ENCODE measurements around the gene SLC44A5. TPM values are rescaled to one million over a fixed set of nuclear protein-coding genes. Genes with fewer than 3 reads are reported as not detected.
A peak's percentile ranks its signal among the peaks of the same experiment; 100 is the strongest.

Gene SLC44A5
- total and polyA plus RNA-seq, 2 donors from 2014 or later, result 0.66 to 5.0 TPM

DNA sequence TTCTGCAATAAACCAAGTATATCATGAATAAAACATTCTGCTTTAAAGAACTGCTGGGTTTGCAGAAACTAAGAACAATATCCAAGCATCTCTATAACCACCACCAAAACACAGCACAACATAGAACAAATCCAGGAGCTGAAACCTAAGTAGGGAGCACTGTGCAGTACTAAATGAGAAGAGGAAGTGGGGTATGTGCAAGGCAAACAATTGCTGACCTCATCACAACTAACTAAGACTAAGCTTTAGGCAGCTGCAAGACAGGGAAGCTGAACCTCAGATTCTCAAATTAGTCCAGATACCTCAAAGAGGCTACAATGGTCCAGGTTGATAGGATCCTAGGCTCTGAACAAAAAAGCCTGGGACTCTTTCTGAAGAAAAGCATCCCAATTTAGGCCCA is 172.6 kb downstream of the SLC44A5 start:
- H3K27ac ChIP-seq (ENCODE audit: low read depth in 2 of 2, low read length in 2 of 2), result no peak overlapping the region
- TF ChIP-seq CTCF (IDR thresholded peaks at IDR 0.05; ENCODE audit: borderline replicate concordance, extremely low read depth, insufficient read depth), result no peak
- H3K4me1 ChIP-seq (ENCODE audit: control insufficient read depth in 2 of 3, insufficient read depth in 2 of 3, low read depth in 1 of 3, low read length in 3 of 3), result no peaks in the 10 kb centered on the region
- no peaks in the 10 kb centered on the region for H3K36me3 ChIP-seq (ENCODE audit: control insufficient read depth in 2 of 3, insufficient read depth in 3 of 3, low read length in 3 of 3)
- peak in 1 of 5 donors; percentile 2 for DNase-seq
- no peaks in the 10 kb centered on the region for H3K27me3 ChIP-seq (ENCODE audit: control insufficient read depth, insufficient read depth, low read length)
- intact Hi-C loops (cut with DNase I), result no loop called here
- H3K4me3 ChIP-seq (ENCODE audit: low read length in 3 of 3), result no peak overlapping the region
- no peaks in the 10 kb centered on the region for H3K9me3 ChIP-seq (ENCODE audit: control insufficient read depth in 2 of 3, insufficient read depth in 1 of 3, low read length in 3 of 3)
- no peak overlapping the region for H3K9ac ChIP-seq (ENCODE audit: low read length in 3 of 3)
- FAIRE-seq, result no peak

GRCh38 chr1:75431843-75432242 is 179.1 kb downstream of the SLC44A5 start:
- DNase-seq, result peak in 1 of 5 donors; percentile 0
- Histone ChIP-seq H3K9ac (ENCODE audit: low read length in 3 of 3) (no peak overlapping the region), H3K27me3 (ENCODE audit: control insufficient read depth, insufficient read depth, low read length) (no peaks in the 10 kb centered on the region), H3K9me3 (ENCODE audit: control insufficient read depth in 2 of 3, insufficient read depth in 1 of 3, low read length in 3 of 3) (no peaks in the 10 kb centered on the region), H3K4me1 (ENCODE audit: control insufficient read depth in 2 of 3, insufficient read depth in 2 of 3, low read depth in 1 of 3, low read length in 3 of 3) (no peaks in the 10 kb centered on the region), H3K27ac (ENCODE audit: low read depth in 2 of 2, low read length in 2 of 2) (no peak overlapping the region), H3K4me3 (ENCODE audit: low read length in 3 of 3) (no peak overlapping the region), H3K36me3 (ENCODE audit: control insufficient read depth in 2 of 3, insufficient read depth in 3 of 3, low read length in 3 of 3) (no peaks in the 10 kb centered on the region)
- no peak for TF ChIP-seq CTCF (IDR thresholded peaks at IDR 0.05; ENCODE audit: borderline replicate concordance, extremely low read depth, insufficient read depth)
- intact Hi-C loops (cut with DNase I), result no loop called here
- FAIRE-seq, result no peak

DNA sequence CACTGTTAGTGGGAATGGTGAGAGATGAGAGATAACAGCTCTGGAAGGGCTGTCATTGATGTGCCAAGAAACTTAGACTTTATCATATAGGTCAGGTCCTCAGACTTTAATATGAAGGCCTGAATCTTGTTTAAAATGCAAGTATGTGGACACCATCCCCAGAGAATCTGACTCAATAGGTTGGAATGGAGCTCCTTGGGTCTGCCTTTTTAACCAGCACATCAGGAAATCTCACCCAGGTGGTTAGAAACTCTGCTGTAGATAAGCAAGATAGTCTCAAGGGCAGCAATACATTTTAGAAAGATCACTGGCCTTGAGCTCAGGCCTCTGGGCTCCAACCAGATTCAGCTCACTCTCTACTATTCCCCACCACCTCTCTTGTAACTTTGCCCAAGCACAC is 180.4 kb downstream of the SLC44A5 start:
- no peak overlapping the region for H3K9ac ChIP-seq (ENCODE audit: low read length in 3 of 3)
- TF ChIP-seq CTCF (IDR thresholded peaks at IDR 0.05; ENCODE audit: borderline replicate concordance, extremely low read depth, insufficient read depth), result no peak

DNA sequence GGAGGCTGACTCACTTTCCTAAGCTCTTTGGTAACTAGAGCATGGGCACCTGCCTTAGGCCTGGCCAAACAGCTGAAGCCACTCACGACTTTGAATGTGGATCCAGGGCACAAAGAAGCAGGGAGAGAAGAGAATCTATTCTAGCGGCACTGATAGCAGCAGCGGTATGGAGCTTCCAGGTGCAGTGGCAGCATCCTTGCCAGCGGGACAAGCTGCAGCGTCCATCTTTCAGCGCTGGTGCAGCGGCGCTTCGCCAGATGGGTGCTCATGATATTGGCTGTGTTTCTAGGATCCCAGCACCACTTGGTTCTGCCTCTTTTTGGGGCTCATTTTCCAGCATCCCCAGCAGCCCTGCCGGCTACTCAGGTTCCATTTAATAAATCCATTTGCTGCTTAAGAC is 184.2 kb downstream of the SLC44A5 start:
- Histone ChIP-seq H3K4me1 (ENCODE audit: control insufficient read depth in 2 of 3, insufficient read depth in 2 of 3, low read depth in 1 of 3, low read length in 3 of 3) (no peaks in the 10 kb centered on the region), H3K9ac (ENCODE audit: low read length in 3 of 3) (no peak overlapping the region), H3K27ac (ENCODE audit: low read depth in 2 of 2, low read length in 2 of 2) (no peak overlapping the region), H3K9me3 (ENCODE audit: control insufficient read depth in 2 of 3, insufficient read depth in 1 of 3, low read length in 3 of 3) (no peaks in the 10 kb centered on the region), H3K4me3 (ENCODE audit: low read length in 3 of 3) (no peak overlapping the region), H3K36me3 (ENCODE audit: control insufficient read depth in 2 of 3, insufficient read depth in 3 of 3, low read length in 3 of 3) (no peaks in the 10 kb centered on the region), H3K27me3 (ENCODE audit: control insufficient read depth, insufficient read depth, low read length) (no peaks in the 10 kb centered on the region)
- no peak for TF ChIP-seq CTCF (IDR thresholded peaks at IDR 0.05; ENCODE audit: borderline replicate concordance, extremely low read depth, insufficient read depth)
- intact Hi-C loops (cut with DNase I), result no loop called here
- DNase-seq, result no peak
- FAIRE-seq, result no peak

More for the DNA sequence above, 180.4 kb downstream of the SLC44A5 start:
- Histone ChIP-seq H3K27me3 (ENCODE audit: control insufficient read depth, insufficient read depth, low read length) (no peaks in the 10 kb centered on the region), H3K36me3 (ENCODE audit: control insufficient read depth in 2 of 3, insufficient read depth in 3 of 3, low read length in 3 of 3) (no peaks in the 10 kb centered on the region), H3K4me1 (ENCODE audit: control insufficient read depth in 2 of 3, insufficient read depth in 2 of 3, low read depth in 1 of 3, low read length in 3 of 3) (no peaks in the 10 kb centered on the region), H3K27ac (ENCODE audit: low read depth in 2 of 2, low read length in 2 of 2) (no peak overlapping the region), H3K4me3 (ENCODE audit: low read length in 3 of 3) (no peak overlapping the region), H3K9me3 (ENCODE audit: control insufficient read depth in 2 of 3, insufficient read depth in 1 of 3, low read length in 3 of 3) (no peaks in the 10 kb centered on the region)
- intact Hi-C loops (cut with DNase I), result no loop called here
- FAIRE-seq (no peak), DNase-seq (no peak)

Measured in kidney (tissue), 14 donors.